NCI-H2196 treated with DMSO at 0.1 percent for 48 hours (cell line): Measurements from ENCODE around the gene MUCL3.
"Not testable (repeated sequence)": the region's sequence is repeated elsewhere in the genome, so short reads cannot be mapped to it uniquely, and the experiment has no call there.

Experiments
- DNase-seq: peaks from one replicate; lab custom pipeline; 2025; ENCODE audit not compliant: unreplicated experiment; lab: John Stamatoyannopoulos, UW

The MUCL3 gene

DNA sequence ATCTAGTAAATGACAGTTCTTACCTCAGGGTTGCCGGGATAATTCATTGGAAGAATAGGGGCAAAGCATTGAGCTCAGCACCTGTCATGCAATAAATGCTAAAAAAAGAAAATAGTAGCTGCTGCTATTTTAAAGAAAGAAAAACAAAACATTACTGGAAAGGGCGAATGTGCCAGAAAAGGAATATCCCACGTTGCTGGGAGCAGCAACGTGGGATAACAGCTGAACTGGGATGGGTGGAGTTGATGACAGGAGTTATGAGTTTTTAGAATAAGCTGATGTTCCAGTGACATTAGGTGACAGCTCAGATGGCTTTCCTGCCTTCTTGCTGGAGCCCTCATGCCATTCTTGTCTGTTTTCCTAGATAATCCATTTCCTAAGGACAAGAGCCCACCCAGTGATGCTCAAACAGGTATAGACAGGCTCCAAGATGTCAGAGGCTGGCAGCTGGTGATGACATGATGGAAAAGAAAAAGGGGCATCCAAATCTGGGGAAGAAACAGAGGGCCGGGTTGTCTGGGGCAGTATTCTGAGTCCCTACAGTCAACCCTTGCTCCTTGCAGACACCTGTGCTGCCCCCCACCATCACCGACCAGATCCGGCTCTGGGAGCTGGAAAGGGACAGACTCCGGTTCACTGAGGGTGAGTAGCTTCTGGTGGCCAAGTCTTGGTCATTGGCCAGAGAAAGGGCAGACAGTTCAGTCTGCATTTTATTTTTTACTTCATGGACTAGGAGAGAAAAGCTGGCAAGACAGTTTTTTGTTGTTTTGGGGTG, 27.8 kb upstream of the MUCL3 start:
- no peak for DNase-seq

DNA sequence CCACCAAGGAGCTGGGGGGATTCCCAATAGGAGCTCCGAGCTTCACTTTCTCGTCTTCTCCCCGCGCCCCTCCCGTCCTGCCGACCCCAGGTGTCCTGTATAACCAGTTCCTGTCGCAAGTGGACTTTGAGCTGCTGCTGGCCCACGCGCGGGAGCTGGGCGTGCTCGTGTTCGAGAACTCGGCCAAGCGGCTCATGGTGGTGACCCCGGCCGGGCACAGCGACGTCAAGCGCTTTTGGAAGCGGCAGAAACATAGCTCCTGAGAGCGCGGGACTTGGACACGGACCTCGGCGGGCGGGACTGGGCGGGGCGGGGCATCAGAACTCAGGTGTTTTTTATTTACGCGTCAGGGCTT, 27.1 kb upstream of the MUCL3 start:
- no peak for DNase-seq

DNA sequence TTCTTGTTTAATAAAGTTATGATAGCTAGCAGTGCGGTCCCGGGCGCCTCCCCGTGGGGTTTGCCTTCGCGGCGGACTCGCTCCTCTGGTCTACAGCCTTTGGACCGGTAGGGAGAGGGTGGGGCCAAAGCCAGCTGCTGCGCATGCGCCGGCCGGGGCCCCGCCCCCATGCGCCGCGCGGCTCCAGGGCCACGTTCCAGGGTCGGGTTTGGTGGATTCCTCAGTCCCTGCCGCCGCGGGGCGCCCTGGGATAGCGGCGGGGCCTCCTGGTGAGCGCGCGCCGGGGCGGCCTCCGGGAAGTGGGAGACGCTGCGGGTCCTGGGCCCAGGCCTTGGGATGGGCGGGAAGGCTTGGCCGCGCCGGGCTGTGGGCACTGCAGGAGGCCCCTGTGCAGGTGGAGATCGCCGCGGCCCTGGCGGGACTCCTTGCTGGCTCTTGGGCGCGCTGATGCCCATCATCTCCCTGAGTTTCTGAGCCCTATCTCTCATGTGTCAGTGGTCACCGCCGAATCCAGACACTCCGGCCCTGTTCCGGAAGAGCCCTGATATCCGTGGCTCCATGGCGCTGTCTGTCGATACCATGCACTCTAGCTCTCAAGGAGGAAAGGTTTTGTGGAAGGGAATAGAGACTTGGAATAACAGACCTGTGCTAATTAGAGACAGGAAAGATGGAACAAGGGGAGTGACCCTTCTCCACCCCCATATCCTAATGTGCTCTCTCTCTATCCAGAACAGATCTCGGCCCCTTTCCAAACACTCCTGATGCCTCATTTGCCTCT, 26.5 kb upstream of the MUCL3 start, which contains the start of gene VARS2:
VARS2 (plus strand) TSS at position 163 of the 778 bp plus-strand sequence; CDS start at position 762, 599 bp downstream.
- DNase-seq: peak; percentile 80

DNA sequence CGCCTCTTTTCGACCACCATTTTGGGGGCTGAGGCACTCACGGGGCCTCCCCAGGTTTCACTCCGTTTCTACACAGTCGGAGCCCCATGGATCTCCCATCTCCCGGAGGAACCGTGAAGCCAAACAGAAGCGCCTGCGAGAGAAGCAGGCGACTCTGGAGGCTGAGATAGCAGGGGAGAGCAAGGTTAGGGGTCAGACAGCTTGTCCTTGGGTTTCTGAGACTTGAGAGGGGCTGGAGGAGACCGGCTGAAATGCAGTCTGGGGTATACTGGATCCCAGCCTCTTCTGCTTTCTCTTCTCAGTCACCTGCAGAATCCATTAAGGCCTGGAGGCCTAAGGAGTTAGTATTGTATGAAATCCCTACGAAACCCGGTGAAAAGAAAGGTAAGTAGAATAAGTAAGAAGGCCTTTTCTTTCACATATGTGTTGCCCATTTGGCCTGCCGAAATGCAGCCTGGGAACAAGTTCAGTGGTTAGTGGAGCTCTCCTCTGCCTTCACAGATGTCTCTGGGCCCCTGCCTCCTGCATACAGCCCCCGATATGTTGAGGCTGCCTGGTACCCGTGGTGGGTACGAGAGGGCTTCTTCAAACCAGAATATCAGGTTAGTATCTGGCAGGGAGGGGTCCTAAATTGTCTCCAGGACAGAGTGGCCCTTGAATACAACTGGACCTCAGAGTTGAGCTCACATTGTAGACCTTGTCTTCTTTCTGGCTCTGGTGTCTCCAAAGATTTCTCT, 25.8 kb upstream of the MUCL3 start:
- no peak for DNase-seq

DNA sequence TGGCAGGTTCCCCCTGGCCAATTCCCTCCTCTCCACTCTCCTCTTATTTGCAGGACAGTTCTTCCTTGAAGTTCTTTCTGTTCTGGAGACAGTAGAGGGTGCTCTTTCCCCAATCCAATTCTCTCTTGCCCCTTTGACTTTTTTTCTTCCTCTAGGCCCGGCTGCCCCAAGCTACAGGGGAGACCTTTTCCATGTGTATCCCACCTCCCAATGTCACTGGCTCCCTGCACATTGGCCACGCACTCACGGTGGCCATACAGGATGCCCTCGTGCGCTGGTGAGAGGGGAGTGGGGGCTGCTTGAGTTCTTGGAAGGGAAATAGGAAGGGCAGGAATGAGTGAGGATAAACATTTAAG, 25.2 kb upstream of the MUCL3 start:
- DNase-seq: peak; percentile 40

DNA sequence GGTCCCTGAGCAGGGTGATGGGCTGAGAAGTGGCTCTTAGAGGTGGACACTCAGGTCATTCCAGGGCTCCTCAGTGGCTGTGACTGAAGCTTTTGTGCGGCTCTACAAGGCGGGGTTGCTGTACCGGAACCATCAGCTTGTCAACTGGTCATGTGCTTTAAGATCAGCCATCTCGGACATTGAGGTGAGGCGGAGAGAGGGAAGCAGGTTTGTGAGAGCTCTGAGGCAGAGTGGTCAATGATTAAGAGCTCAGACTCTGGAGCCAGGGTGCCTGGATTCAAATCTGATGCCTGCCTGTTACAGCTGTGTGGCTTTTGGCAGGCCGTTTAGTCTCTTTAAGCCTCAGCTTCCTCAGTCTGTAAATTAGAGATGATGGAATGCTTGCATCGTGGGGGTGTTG, 23.7 kb upstream of the MUCL3 start:
- no peak for DNase-seq

DNA sequence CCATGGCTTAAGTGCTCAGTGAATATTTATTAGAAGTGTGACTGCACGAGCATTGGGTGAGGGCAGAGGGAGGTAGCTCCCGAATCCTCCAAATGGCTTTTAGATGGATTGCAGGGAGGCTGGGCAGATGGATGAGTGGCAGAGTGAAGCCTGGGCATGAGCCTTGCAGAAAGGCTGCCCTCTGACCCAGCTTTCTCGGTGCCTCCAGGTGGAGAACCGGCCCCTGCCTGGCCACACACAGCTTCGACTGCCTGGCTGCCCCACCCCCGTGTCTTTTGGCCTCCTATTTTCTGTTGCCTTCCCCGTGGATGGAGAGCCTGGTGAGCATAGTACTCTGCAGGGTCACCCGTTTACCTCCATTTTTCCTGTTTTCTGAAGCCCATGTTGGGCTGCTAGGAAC, 23.3 kb upstream of the MUCL3 start:
- no peak for DNase-seq

DNA sequence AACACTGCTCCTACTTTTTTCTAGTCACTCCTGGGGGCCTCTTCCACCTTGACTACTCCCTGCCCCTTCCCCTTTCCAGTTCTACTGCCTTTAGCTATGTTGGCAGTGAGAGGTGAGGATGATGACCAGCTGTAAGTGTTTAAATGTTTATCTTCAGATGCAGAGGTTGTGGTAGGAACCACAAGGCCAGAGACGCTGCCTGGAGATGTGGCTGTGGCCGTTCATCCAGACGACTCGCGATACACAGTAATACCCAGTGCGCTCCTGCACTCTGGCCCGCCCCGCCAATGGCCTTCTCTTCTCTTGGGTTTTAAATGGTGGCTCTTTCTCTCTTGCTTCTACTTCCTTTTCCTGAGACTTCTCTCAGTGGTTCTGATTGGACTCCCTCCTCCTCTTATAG, 22.1 kb upstream of the MUCL3 start:
- DNase-seq: no peak

DNA sequence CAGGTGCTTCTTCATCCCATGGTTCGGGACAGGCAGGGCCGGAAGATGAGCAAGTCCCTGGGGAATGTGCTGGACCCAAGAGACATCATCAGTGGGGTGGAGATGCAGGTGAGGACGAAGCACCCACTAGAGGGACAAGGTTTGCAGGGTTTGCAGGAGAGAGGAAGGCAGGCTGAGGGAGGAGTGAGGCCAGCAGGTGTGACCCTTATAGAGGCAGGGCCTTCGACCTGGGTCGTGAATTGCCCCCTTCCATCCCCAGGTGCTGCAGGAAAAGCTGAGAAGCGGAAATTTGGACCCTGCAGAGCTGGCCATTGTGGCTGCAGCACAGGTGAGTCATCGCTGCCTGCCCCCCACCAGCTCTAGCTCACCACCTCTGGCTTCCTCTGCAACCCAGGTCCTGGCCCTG, 18.3 kb upstream of the MUCL3 start:
- DNase-seq: no peak

DNA sequence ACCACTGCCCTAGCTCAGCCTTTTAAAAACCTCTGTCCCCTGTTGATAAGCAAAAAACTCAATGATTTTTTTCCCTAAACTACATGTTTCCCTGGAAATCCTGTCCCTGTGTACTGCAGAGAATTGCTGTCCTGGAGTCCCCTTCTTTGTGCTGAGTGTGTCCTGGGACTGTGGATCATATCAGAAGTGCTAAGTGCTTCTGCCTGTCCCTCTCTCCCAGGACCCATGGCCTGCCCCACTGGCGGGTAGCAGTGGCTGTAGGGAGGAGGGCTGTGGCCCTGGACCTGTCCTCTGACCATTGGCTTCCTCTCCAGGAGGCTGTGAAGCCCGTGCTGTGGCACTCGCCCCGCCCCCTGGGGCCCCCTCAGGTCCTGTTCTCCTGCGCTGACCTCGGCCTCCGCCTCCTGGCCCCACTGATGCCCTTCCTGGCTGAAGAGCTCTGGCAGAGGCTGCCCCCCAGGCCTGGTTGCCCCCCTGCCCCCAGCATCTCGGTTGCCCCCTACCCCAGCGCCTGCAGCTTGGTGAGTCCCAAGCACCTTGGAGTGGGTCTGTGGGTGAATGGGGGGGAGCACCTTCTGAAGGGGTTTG, 16.6 kb upstream of the MUCL3 start:
- not testable (repeated sequence) for DNase-seq

DNA sequence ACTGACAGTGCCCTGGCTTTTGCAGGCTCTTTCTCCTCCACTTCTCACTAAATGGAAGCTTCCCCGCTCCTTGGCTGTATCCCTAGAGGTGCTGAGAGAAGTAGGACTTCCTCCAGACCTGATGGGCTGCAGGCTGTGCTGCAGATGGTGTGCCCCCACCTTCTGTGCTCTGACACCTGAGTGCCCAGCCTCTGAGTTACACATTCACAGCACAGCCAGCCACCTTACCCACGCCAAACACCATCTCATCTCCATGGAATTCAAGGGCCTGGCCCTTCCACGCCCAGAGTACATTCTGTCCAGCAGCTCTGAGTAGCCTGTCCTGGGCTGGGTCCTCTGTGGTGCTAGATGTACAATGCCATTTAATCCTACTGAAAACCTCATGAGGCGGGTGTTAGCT, 14.1 kb upstream of the MUCL3 start:
- DNase-seq: no peak

DNA sequence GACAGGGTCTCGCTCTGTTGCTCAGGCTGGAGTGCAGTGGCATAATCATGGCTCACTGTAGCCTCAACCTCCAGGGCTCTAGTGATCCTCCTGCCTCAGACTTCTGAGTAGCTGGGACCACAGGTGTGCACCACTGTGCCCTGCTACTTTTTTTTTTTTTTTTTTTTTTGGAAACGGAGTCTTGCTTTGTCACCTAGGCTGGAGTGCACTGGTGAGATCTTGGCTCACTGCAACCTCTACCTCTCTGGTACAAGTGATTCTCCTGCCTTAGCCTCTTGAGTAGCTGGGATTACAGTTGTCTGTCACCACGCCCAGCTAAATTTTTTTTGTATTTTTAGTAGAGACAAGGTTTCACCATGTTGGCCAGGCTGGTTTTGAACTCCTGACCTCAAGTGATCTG, 13.7 kb upstream of the MUCL3 start:
- not testable (repeated sequence) for DNase-seq

DNA sequence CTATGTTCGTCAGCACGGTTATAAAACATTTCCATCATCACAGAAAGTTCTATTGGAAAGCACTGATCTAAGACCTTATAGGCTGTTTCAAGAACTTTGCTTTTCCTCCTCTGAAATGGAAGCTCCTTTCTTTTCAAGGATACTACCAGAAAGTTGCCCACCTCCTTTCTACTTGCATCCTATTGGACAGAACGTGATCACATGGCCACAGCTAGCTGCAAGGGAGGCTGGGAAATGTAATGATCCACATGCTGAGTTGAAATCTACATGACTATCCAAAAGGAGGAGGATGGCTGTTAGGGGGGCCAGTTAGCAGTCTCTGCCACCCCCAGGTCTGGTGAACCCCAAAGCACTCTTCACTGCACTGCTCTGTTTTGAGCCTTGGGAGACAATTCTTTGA, 12.1 kb upstream of the MUCL3 start:
- DNase-seq: no peak

DNA sequence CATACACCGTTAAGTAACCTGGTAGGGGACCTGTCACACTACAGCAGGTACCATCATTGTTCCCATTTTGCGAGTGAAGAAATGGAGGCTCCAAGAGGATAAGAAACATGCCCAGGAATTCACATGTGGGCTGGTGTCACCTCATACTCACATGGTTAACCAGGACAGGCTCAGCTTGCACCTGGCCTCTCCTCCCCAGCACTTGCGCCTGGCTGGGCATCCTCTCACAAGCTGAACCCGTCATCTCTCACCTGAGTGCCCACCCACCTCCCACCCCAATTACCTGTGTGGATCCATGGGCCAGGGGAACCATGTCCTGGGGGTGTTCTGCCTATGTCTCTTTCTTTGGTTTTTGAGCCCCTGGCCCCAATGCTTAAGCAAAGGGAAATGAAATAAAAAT, 10.3 kb upstream of the MUCL3 start:
- DNase-seq: no peak

DNA sequence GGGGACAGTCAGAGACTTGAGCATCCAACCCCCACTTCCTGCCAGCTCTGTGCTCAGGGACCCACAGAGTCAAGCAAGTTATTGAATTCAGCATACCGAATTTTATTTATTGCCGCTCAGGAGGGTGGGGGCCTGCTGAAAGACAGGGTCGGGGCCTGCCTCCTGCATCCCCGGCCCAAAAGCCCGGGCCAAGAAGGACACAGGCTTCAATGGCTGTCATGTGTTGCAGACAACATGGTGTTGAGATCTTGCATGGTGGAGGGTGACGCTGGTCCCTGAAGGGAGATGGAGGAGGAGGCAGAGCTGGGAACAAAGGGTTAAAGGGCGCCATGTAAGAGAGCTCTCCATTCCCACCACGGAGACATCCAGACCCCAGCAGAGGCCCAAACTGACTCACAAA, 9.5 kb upstream of the MUCL3 start:
- DNase-seq: no peak

DNA sequence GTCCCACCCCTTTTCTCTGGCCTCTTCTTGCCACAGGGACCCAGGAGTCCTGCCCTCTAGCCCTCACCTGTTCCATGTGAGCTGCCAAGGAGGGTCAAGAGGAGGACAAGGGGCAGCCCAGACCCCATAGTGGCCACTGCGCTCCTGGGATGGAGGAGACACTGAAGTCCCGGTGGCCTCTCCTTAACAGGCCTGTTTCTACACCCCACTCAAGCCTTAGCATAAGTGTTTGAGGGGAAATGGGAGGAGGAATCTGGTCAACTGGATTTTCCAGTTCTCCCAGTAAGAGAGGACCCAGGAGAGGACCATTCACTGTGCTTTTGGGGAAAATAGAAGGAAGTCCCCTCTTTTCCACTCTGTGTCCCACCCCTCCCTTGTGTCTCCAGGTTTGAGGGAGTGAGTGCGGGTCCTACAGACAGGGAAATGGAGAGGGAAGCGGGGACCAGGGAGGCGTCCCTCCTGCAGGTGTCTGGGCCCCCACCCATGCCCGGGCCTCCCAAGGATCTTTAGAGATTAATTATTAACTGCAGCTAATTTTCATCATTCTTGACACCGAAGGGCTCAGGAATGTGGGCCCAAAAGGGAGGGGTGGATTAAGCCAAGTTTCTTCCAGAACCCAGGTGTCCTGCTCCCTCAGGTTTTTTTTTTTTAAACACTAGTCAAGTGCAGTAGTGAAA, 8.7 kb upstream of the MUCL3 start, which contains the start of gene SFTA2:
SFTA2 (minus strand) TSS at position 202 of the 677 bp plus-strand sequence; CDS start at position 128, 74 bp downstream.
- DNase-seq: no peak

DNA sequence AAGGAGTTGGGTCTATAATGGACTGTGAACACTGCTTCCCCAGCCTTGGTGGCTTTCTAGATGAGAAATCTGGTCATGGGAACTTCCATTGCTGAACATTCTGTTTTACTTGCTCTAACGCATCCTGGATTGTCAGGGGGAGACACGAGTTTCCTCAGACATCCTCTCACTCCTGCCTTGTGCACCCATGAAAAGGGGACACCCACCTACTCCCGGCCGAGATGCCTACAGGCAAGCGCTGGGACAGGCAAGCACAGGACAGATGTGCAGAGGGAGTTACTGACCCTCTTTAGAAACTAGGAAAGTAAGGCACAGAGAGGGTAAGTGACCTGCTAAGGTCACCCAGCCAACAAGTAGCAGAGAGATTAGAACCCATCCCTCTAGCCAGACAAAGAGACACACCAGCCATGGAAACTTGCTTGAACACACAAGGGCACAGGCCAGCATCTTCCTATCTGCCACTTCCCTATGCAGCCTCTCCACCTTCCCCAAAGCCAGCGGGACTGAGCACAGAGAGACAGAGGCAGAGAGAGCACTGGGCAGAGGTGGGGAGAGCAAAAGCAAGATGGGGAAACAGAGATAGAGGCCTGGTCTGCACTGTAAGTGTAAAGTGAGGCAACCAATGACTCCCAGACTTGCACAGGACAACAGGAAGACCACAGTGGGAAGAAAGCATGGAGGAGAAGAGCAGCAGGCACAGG, 8.0 kb upstream of the MUCL3 start:
- DNase-seq: no peak

DNA sequence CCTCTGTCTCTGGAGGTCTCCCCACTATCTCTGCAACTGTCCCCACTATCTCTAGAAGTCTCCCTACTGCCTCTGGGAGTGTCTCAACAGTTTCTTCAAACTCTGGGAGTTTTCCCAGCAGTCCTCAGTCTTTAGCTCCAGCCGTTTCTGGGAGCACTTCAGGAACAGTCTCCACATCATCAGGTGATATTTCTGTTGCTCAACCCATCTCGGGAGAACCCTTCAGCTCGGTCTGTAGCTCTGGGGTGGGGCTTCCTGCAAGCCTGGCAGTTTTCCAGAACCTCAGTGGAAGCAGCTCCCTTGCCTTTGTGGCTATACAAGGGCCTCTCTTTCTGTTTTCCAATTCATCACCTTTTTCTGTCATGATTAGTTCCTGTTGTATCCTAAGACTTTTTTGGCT, 5.8 kb upstream of the MUCL3 start:
- no peak for DNase-seq

DNA sequence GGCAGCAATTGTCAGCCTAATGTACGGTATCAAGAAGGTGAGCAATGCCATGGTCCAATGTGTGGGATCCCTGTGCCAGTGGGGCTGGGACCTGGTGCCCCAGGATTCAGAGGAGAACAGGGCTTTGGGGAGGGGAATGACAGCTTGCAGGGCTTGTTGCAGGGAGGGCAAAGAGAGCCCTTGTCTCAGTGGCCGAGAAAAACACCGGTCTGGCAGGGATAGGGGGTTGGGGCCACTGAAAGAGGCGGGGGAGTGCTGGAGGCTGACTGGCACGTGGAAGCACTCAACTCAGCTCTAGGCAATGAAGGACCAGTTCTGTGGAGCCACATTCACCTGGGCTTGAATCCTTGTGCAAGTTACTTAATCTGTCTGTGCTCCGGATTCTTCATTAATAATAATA, 3.5 kb upstream of the MUCL3 start:
- DNase-seq: no peak

DNA sequence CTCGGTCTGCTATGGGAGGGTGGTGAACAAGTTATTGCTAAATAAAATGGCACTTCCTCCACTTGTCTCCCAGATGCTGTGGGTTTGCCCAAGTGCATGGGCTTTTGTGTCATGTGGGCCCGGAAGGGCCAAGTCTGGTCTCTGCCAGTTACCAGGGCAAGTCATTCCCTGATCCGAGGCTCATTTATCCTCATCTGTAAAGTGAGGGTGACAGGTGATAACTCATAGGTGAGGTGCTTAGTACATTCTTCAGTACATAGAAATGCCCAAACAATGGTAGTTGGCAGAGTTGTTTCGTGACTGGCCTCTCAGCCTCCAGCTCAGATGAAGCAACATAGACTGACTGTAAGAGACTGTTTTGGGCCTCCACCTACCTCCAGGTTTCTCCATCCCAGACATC, 2.0 kb upstream of the MUCL3 start:
- DNase-seq: no peak
